NOMO-1 (cell line): ENCODE measurements around the gene LY6G5C.

ENCODE experiments used
- DNase-seq, 2 experiments: peaks; one replicate each; lab custom pipeline; 2025; ENCODE audit not compliant: unreplicated experiment in 2 of 2; lab: John Stamatoyannopoulos, UW

Gene LY6G5C

DNA sequence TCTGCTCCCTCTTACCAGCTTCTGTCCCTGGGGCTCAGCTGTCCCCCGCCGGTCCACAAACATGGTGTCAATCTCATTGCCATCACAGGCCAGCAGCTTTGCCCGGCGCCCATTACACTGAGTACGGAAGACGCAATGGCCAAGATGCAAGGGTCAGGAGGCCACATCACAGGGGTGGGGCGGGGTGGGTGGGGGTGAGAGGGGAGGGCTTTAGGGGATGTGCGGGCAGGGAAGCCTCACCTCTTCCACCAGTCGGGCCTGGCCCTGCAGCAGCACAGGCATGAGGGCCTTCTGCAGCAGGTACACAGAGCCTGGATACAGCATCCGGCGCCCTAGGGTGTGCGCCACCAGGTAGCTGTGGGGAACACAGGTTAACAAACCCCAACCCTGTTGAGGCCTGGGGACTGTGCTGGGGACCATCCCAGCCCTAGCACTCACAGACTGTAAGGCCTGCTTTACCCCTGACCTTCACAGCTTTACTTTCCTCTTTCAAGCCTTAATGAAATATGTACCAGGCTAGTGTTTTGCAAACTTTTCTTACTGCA, 10.8 kb upstream of the LY6G5C start:
- no peak for DNase-seq

DNA sequence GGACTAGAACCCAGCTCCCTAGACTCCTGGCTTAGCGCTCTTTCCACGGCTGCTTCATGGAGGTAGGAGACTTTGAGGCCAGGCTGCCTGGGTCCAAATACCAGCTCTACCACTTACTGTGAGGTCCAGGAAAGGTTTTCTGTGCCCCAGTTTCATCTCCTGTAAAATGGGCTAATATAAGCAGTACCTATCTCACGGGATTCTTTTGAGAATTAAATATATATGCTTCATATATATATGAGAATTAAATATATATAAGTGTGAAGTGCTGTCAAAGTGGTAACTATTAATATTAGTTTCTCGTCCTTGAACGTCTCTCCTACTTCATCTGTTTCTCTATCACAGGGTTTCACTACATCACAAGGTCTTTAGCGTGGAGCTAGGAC, 10.2 kb upstream of the LY6G5C start:
- DNase-seq = no peak

DNA sequence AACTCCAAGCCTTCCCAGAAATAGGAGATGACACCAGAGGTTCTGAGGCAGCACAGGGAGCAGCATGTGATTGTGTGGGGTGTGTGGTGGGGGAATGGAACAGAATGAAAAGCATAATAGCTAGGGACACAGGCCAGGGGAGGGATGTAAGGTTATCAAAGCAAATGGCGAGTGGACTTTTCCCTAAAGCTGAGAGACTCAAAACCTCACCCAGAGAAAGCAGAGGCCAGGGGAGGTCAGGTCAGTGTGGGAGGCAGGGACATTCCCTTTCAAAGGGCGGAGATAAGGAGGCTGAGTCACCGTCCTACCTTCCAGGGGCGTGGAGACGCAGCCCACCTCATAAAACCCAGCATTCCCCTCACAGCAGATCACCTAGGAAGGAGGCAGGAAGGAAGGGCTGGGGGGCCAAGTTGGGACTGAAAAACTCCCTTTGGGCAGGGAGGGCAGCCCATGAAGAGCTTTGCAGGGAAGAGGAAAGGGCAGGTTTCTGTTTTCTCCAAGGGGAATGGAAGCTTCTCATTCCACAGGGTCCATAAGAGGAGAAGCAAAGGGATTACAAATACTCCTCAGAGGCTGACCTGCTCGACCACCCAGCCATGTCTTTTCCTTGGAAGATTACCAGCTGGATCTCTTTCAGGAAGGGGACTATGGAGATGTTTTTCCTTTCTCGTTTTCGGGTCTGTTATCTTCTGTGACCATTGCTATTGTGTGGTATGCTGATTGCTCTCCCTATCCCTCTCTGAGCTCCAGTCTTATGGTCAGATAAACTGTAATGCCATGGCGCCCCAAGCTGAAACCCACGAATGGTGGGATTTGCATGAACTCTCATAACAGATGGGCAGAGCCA, 9.6 kb upstream of the LY6G5C start:
- no peak for DNase-seq

DNA sequence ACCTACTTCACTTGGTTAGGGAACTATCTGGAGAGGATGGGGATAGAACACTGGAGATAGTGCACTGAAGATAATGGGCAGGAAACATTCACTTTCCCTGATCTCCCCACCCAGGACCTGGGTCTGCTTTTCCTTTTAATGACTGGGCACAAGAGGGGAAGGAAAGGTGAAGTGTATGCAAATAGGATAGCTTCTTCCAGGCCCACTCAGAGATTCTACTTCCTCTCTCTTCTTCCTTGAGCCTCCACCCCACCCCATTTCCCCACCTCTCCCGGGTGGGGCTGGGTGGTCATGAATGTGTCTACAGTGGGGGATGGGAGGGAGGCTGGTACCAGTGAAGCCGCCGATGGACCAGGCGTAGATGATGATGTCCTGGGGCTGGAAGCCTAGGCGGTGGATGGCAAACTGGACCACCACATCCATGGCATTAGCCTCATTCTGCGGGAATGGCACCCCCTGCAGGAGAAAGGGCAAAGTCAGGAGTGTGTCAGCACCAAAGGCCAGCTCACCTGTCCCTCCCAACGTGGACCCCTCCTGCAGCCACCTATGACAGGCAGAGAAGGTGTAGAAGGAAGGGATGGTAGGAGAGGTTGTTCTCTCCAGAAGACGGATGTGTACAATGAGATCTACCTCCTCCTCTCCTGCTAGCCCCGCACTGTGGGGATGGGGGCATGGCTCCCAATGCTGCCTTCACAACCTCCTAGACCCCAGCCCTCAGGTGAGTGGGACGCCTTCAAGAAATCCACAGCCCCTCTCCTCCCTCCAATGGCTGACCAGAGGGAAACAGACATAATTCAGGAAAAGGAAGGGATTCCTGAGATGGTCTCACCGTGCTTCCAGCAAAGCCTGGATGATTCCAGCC, 8.6 kb upstream of the LY6G5C start:
- no peak for DNase-seq

DNA sequence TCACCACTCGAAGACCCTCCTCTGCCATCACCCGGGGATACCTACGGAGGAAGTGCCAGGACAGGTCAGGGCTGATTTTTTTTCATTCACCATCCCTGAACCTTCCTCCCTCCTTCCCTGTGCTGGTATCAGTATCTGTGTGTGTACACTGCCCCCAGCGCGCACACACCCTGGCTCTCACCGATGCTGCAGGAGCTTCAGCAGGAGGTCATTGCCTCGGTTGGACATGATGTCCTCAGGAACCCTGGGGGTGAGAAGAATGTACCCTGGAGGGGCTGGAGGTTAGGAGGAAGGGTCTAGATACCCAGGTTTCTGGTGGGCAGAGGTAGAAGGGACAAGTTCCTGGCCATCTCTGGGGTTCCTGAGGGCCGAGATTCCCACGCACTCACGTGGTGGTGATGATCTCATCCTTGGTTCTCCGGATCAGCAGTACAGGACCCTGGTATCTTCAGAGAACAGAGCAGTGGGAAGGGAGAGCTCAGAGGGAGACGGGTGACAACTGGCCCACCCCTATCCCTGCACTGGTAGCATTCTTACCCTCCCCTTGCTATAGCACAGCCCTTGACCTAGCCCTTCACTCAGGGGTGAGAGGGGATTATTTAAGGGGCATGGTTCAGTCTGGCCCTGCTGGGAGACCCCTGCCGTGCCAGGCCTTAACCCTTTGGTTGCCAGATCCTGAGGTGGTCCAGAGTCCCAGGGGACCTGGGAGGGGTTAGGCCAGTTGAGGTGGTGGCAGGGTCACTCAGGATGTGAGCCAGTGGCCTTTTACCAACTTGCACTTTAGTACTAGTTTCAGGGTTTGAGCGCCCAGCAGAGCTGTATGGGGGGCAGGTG, 7.2 kb upstream of the LY6G5C start:
- DNase-seq = no peak

DNA sequence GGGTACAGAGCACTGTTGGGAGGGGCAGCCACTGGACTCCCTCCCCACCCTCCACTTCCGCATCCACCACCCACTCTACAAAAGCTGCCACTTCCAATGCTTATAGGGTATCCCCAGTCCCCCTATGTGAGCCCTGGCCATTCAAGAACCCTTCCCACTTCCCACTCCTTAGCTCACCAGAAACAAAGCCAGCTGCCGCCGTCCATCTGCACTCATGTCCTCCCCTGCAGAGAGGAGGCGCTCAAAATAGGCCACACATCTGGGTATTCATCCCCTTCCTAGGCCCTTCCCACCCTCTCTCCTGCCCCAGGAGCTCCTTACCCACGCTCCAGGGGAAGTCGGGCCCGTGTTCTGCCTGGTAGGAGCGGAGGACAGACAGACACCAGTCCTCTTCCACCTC, 6.5 kb upstream of the LY6G5C start:
- no peak for DNase-seq

DNA sequence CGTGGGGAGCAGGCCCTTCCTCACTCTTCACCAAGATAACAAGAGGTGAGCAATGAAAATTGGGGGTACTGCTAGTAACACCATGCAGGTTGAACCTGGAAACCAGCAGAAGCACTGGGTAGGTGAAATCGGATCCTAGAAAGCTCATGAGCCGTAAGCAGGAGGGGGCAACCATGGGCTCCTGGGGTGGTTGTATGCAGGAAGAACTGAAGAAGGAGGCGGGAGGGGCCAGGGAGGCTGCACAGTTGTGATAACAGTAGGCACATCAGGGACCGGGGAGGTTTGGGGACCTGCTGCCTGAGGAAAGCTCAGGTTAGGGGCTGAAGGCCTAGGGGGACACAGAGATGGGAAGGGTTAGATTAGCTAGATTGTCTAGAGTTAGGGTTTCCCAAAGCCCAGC, 5.6 kb upstream of the LY6G5C start:
- DNase-seq = no peak

DNA sequence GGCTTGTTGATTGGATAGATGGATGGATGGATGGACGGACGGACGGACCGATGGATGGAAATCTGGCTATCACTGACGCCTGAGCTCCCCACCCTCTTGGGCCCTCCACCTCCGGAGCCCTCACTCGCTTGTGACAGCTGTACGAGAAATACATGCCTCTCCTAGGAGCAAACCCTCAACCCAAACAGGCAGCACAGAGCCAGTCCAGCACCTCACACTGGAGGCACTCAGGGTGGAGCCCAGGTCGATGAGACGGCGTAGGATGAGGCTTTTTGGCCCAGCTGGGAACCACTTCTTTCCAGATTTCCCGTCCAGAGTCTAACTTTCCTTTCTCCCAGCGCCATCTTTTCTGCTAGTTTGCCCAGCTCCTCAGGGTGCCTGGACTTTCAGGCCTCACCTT, 2.7 kb upstream of the LY6G5C start:
- no peak for DNase-seq

DNA sequence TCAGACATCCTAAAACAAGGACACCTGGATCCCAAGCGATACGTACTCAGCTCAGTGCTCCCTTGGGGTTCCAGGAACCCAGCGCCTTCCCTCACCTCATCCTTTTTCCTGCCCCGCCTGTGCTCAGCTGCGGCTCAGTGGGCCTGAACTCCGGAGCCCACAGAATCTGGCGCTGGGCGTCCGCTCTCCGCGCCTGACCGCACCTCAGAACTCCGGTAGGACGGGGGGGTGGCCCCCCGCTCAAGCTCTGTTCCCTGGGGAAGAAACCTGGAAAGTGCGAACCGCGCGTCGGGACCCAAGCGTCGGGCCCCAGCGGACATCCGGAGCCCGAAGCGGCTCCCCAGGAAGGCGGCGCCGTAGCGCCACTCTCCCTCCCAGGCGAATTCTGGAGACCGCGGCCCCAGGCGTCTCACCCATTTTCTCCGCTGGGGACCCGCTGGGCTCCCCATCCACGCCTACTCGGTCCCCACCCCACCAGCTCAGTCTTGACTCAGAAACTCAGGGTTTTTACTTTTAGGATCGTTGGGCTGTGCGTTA, 336 bp upstream of the LY6G5C start:
- DNase-seq = no peak

DNA sequence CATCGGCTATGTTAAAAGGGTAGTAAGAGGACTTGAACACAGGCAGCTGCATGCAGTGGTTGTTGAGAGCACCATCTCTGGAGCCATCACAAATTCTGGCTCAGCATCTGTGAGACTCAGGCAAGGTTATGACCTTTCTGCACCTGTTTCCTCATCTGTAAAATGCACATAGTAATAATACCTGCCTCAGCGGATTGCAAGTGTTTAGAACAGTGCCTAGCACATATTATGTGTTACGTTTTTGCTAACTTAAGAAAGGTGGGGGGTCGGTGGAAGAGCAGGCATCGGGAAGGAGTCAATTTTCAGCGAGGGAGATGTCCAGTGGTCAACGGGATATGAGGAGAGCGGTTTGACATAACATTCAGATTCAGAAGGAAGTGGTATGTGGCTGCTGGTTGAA, 2.9 kb downstream of the LY6G5C start:
- DNase-seq = no peak

DNA sequence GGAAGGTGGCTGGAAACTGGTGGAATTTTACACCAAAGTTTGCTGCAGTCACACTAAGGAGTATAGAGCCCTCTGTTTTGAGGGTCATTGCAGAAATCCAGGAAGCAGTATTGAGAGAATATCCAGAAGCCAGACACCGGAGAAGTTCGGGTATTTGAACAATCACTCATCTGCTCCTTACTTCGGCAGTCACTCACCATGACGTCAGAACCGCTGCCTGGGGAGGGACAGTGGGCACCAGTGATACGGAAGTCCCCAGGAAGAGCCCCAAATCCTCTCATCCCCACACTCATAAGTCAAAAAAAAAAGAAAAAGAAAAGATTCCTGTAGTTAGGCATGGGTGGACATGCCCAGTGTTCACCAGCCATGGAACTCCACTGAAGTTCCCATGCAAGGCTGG, 4.0 kb downstream of the LY6G5C start:
- DNase-seq = no peak

DNA sequence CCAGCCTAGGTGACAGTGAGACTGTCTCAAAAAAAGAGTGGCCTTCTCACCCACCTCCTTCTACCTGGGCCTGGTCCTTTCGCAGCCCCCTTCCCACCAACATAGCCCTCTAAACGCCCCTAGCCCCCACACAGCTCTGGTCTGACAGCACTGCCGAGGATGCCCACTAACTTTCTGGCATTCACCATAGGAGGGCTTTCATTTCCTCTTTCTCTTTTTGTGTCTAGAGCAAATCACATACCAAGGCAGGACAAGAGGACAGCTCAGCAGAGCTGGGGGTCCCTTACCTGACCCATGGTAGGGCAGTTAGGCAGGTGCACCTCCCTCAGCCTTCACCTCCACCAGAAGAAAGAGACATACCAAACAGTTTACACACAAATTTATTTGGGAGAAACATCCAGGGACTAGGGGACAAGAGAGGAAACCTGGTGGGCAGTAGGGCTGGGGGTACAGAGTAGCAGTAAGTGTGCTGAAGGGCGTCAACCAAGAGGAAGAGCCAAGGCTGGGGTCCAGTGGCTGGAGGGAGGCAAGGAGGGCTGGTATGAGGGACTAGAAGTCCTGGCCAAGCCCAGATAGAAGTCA, 4.5 kb downstream of the LY6G5C start:
- DNase-seq = peak in 1 of 2 experiments; percentile 50

DNA sequence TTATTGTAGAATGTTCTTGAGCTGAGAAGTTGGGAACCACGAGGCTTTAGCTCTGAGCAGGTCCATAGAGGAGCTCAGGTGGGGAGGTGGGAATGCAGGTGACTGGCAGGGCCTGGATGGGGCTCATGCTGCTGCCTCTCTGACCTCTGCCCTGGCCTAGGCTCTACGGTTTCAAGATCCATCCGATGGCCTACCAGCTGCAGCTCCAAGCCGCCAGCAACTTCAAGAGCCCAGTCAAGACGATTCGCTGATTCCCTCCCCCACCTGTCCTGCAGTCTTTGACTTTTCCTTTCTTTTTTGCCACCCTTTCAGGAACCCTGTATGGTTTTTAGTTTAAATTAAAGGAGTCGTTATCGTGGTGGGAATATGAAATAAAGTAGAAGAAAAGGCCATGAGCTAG, 11.2 kb downstream of the LY6G5C start, which contains the start of gene LY6G5B:
Gene LY6G5B, plus strand, starts transcription at position 301 of the 400 bp plus-strand sequence. CDS start 975 bp downstream, outside the sequence.
- DNase-seq = no peak

DNA sequence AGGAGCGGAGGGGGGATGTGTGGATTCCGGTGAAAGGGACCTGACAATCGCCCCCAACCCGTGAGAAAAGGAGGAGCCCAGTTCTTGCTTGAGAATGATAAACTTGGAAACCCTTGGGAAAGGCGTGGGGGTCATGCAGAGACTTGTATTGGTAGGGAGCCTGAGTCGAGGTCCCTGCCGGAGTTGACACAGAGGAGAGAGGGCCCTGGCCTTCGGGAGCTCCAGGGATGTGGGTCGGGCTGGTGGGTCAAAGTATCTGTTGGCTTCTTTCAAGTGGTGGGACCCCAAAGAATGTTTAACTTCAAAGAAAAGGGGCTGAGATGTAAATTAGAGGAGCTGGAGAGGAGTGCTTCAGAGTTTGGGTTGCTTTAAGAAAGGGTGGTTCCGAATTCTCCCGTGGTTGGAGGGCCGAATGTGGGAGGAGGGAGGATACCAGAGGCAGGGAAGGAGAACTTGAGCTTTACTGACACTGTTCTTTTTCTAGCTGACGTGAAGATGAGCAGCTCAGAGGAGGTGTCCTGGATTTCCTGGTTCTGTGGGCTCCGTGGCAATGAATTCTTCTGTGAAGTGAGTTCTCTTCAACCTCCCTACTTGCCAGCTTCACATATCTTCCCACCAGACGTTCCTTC, 14.4 kb downstream of the LY6G5C start:
- DNase-seq = no peak

DNA sequence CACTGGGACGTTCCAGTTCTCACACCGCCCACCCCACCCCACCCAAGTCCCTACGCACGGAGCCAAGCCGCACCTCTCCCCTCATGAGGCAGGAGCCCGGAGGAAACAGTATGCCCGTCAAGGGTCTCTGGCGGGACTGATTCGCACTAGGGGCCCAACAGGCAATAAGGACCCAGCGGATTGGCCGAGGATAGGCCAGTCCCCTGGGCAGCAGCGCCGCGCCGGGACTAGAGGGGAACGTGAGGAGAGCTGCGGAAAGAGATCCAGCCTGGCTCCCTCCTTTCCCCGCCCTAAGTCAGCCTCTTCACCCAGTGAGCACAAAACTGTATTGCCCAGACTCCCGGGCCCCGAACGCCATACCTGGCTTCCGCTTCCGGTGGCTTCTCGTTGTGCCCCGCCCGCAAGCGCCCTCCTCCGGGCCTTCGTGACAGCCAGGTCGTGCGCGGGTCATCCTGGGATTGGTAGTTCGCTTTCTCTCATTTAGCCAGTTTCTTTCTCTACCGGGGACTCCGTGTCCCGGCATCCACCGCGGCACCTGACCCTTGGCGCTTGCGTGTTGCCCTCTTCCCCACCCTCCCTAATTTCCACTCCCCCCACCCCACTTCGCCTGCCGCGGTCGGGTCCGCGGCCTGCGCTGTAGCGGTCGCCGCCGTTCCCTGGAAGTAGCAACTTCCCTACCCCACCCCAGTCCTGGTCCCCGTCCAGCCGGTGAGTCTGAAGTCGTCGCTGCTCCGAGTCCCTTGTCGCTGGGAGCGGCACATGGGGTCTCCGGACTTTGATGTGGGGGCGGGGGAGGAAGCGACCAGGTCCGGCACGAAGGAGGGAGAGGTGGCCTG, 15.1 kb downstream of the LY6G5C start, which contains the start of gene CSNK2B:
Gene CSNK2B, plus strand, starts transcription at position 580 of the 836 bp plus-strand sequence. CDS start 752 bp downstream, outside the sequence.
- peak; percentile 96 to 97 for DNase-seq

DNA sequence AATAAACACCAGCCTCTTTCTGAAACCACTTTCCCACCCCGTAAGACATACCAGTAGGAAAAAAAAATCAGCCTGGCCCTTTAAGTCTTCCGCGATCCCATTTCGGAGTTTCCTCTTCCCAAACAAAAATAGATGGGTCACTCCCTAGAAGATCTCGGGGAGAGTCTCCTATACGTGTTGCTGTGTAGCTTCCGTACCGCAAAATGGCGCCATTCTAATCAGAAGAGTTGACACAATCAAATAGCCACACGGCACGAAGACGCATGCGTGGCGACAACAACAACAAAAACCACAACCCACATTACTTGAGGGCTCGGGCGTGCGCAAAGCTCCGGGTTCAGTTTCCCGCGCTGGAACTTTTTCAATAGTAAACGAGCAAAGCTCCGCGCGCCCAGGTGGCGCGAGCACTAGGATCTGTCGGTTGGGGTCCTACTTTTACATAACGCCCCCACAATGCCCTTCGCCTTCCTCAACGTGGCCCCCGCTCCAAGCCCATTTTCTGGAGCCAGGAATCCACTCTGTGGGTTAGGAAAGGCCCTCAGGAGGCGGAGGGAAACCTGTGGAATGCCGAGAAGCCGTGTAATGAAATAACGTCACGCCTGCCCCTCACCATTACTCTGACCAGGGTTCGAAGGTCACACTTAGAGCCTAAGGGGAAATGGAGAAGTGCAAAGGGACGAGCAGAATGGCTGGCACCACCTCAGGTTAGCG, 15.9 kb downstream of the LY6G5C start, which contains the start of gene GPANK1:
Gene GPANK1, minus strand, starts transcription at position 208 of the 711 bp plus-strand sequence. CDS start 519 bp downstream, outside the sequence.
- DNase-seq = peak; percentile 77 to 93

DNA sequence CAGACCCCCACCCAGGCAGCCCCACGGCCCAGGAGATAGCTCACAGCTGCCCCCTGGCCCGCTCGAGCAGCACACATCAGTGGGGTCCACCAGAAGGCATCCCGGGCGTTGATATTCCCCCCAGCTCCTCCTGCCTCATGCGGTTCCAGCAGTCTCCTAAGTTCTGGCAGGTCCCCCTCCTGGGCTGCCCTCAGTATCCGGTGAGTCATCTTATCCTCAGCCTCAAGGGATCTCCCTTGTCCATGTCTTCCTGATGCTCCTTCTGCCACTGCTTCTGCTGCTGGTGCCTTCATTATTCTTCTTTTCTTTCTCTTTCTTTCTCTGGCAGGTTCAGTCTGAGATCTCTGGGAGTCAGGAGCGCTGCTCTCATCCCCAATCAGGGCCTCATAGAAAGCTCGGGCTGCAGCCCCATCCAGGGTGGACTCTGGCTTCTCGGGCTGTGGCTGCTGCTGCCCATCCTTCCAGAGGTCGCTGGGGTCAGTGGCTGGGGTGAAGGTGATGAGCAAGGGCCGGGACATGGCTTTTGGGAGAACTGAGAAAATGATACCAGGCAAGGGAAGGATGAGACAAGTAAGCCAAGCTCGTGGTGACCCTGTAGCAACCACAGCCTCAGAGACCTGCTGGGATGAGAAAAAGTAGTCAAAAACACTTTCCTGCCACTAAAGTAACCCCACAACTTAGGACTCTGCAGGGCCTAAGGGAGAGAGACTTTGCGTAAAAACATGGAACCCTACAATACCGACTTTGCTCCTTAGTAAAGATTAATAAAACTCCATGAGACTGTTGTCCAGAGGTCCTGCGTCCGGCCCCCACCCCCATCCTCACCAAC, 16.7 kb downstream of the LY6G5C start:
- DNase-seq = no peak
